T follicular helper cell (primary cell): ENCODE measurements around the gene MT4.

Source experiments
- DNase-seq: peaks from one replicate; pipeline ENCODE4 v3.0.0-alpha.2; 2020; ENCODE audit warnings: low read depth

The MT4 gene

GRCh38 chr16:56604966-56605365, 40.1 kb downstream of the MT4 start:
- no peak for DNase-seq

DNA sequence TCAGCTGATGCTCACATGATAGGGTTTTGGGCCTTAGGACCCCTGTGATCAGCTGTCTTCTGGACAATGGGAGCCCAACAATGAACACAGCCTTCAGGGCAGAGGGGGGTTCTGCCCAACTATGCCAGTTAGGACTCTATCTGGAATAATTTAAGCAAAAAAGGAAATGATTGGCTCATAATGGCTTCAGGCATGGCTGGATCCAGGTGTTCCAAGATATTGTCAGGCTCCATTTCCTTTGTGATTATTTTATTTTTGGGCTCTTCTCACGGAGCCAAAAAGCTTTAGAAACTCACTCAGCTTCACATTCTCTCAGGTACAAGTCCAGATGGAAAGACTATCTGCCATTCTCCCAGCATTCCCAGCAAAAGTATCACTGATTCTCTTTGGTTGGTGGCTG, 40.6 kb downstream of the MT4 start:
- no peak for DNase-seq

DNA sequence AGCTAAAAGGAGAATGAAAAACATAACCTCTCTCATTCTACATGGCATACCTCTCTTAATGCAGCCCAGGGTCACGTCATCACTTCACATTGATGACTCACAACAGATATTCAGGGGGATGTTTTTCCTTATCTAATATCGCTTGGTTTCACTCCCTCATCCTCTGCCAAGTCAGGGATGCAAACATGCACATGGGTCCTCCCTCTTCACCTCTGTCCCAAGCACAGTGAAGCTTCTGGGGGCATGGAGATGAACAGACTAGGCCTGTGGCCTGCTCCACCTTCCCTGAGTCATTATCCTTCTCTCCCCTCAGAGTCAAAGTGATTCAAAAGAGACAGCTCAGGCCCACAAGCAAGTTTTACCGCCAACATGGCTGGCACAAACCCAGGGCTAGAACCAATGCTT, 41.2 kb downstream of the MT4 start:
- DNase-seq: no peak

GRCh38 chr16:56606476-56607108, 41.7 kb downstream of the MT4 start:
- DNase-seq: no peak

GRCh38 chr16:56607109-56607618, 42.3 kb downstream of the MT4 start:
- no peak for DNase-seq

DNA sequence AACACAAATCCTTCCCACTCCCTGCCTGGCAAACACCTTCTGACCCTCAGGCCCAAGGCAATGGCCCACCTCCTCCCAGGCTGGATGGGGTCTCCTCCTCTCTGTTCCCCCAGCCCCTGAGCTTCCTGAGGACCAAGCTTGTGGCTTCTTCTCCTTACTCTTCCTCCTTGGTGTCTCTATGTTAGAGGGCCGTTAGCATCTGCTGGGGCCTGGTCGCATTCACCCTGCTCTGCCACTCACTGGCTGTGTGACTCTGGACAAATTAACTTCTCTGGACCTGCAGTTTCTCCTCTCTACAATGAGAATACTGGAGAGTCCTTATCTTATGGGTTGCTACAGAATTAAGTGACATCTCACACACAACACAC, 42.8 kb downstream of the MT4 start:
- no peak for DNase-seq

- DNase-seq: peak; percentile 78
Observed at GRCh38 chr16:56608043-56608875, 43.4 kb downstream of the MT4 start, which contains the start of gene MT2A. Gene MT2A (plus strand): TSS chr16:56608584. CDS start chr16:56608656, 72 bp downstream.

GRCh38 chr16:56608876-56609462, 44.1 kb downstream of the MT4 start:
- DNase-seq: no peak

- peak; percentile 68 for DNase-seq
Observed at GRCh38 chr16:56609463-56609921, 44.6 kb downstream of the MT4 start.

GRCh38 chr16:56610017-56610608, 45.2 kb downstream of the MT4 start:
- DNase-seq: peak; percentile 52

GRCh38 chr16:56610609-56611111, 45.8 kb downstream of the MT4 start:
- no peak for DNase-seq

DNA sequence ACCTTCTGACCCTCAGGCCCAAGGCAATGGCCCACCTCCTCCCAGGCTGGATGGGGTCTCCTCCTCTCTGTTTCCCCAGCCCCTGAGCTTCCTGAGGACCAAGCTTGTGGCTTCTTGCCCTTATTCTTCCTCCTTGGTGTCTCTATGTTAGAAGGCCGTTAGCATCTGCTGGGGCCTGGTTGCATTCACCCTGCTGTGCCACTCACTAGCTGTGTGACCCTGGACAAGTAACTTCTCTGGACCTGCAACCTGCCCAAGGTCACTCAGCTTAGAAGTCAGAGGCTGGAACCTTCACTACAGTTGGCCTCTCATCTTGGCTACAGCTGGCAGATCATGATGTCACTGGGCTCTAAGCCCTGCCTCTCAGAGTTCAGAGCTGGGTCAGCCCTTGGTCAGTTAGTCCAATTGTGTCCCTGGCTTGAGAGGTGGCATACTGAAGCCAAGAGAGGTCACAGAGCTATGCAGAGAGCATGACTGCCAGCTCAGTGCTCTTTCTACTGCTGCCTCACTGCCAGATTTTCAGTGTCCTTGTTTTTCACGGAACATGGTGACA, 46.5 kb downstream of the MT4 start:
- no peak for DNase-seq

DNA sequence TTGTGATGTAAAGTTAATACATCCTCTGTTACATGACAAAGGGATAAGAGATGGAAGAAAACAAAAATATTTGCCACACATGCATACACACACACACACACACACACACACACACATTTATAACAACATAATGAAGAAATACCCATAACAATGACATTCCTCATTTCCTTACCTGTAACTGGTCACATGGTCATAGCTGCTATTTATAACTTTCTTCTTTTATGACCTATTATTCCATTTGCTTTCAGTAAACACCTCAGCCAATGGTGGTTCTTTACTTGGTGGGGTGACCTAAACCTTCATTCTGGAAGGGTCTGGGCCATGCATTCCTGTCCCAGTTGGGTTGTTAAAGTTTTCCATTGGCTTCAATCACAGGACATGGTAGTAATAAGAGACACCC, 48.8 kb downstream of the MT4 start:
- DNase-seq: no peak

- DNase-seq: no peak
Observed at GRCh38 chr16:56614549-56614991, 49.7 kb downstream of the MT4 start.

GRCh38 chr16:56615353-56615752, 50.5 kb downstream of the MT4 start:
- DNase-seq: no peak

DNA sequence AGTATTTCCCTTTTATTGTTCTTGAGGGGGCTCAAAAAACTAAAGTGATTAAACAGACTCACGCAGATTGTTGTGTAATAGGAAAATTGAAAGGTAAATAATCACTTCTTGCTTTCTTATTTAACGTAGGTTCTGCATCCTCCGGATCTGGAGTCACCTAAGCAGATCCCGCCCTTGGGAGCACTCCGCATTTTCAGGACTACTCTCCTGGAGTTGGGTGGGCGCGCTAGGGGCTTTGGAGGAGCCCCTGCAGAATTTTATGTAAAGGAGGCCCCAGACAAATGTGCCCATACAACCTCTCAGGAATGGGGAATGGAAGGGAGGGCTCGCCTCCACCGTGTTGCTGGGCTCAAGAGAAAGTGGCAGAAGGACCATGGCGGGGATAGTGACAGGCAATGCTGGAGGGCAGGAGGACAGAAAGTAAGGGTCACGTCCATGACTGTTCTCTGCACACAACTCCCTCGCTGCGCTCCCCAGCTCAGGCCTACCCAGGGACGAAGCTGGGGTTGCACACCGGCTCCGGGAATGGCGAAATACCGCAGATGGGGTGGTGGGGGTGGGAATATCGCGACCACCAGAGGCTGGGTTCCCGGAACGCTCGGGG, 51.8 kb downstream of the MT4 start:
- DNase-seq: no peak

- peak; percentile 39 for DNase-seq
Observed at GRCh38 chr16:56617212-56618085, 52.6 kb downstream of the MT4 start.

GRCh38 chr16:56618138-56618537, 53.3 kb downstream of the MT4 start:
- no peak for DNase-seq
